Measurements from ENCODE around the gene PIP5K1C. TPM values are rescaled to one million over a fixed set of nuclear protein-coding genes. Genes with fewer than 3 reads are reported as not detected.

PIP5K1C gene
- total and polyA plus RNA-seq, 10 of the 15 experiments (the other 5 are each of a cell fraction or from before 2014, with no cell fraction given), result 0.39 to 19.6 (median 5.3) TPM

- no peak overlapping the region for H3K27ac ChIP-seq (ENCODE audit: control insufficient read depth, insufficient read depth)
- peaks cover 2% of the 10 kb centered on the region; the same call in 1 of the 3 replicates for H3K9me3 ChIP-seq (replicated peaks; ENCODE audit: control insufficient read depth, insufficient read depth, low read length)
- TF ChIP-seq TARDBP (IDR thresholded peaks at IDR 0.05; ENCODE audit: borderline replicate concordance) (no peak), JUND (IDR thresholded peaks at IDR 0.05; ENCODE audit: low read depth, low read length) (no peak), ESRRA (IDR thresholded peaks at IDR 0.05; ENCODE audit: low read length) (no peak), CBX3 (IDR thresholded peaks at IDR 0.05; ENCODE audit: borderline replicate concordance, low read depth) (no peak), EED (IDR thresholded peaks at IDR 0.05; ENCODE audit: low read depth) (no peak), EP300 (IDR thresholded peaks at IDR 0.05; ENCODE audit: borderline replicate concordance in 1 of 2, control insufficient read depth in 1 of 2, low read depth in 2 of 2, low read length in 2 of 2) (no peak), ZNF207 (IDR thresholded peaks at IDR 0.05; ENCODE audit: borderline replicate concordance) (no peak), ZNF274 (IDR thresholded peaks at IDR 0.05; ENCODE audit: insufficient read depth, insufficient read length) (no peak), HDAC6 (IDR thresholded peaks at IDR 0.05; ENCODE audit: unreplicated experiment) (no peak), BMI1 (IDR thresholded peaks at IDR 0.05; ENCODE audit: borderline replicate concordance) (no peak), BCL11A (IDR thresholded peaks at IDR 0.05; ENCODE audit: low read depth, low read length) (no peak), ZBED1 (IDR thresholded peaks at IDR 0.05; ENCODE audit: borderline replicate concordance) (no peak), NR2C2 (IDR thresholded peaks at IDR 0.05; ENCODE audit: borderline replicate concordance, control insufficient read depth, insufficient read length, low read depth) (no peak), ATF3 (IDR thresholded peaks at IDR 0.05; ENCODE audit: borderline replicate concordance, extremely low read depth, low read depth, low read length) (no peak), SIX5 (IDR thresholded peaks at IDR 0.05; ENCODE audit: low read depth, low read length, severe bottlenecking) (no peak), ATF7 (IDR thresholded peaks at IDR 0.05; ENCODE audit: low read depth) (no peak), NFIC (IDR thresholded peaks at IDR 0.05; ENCODE audit: low read depth, low read length) (no peak), CREM (IDR thresholded peaks at IDR 0.05; ENCODE audit: low read depth) (no peak)
- H3K4me3 ChIP-seq, result no peak overlapping the region
- ChIA-PET RAD21 (ENCODE audit: unreplicated experiment) (no interaction called here), POLR2A (no interaction called here), SMC1A (ENCODE audit: uncharacterized antibody, unreplicated experiment) (no interaction called here), CTCF (interaction anchor here (0.9 to 1.3 kb wide), 2 partner anchors 9 to 77 kb away, joined by 3 to 7 read pairs; no protein-coding TSS in a partner anchor)
- no peaks in the 10 kb centered on the region for H3K79me2 ChIP-seq (ENCODE audit: control insufficient read depth, insufficient read depth, low read length)
- DNase-seq (ENCODE audit: low read depth, low spot score) (no peak), ATAC-seq (no peak), FAIRE-seq (no peak)
- no peak overlapping the region for H3K4me2 ChIP-seq (ENCODE audit: control insufficient read depth, insufficient read depth)
- no TSS peak for BruUV-seq (replicated peaks)
- no peak overlapping the region for H2AFZ ChIP-seq (ENCODE audit: control insufficient read depth, low read depth, low read length)
- in situ Hi-C loops (cut with MboI) (no loop called here), intact Hi-C loops (cut with micrococcal nuclease; ENCODE audit: unreplicated experiment) (no loop called here)
- H3K4me1 ChIP-seq (ENCODE audit: control insufficient read depth, insufficient read depth, low read length), result no peaks in the 10 kb centered on the region
- no peak overlapping the region for H3K9ac ChIP-seq (ENCODE audit: control insufficient read depth, insufficient read depth, low read length)
- peaks cover 0 to 2% of the 10 kb centered on the region in 2 experiments; a peak in 1 of 4 replicates for H3K27me3 ChIP-seq (replicated peaks in 1 of 2; ENCODE audit: control insufficient read depth in 2 of 2, insufficient read depth in 2 of 2, low read length in 1 of 2)
- no peaks in the 10 kb centered on the region for H3K36me3 ChIP-seq (ENCODE audit: control insufficient read depth in 2 of 2, insufficient read depth in 2 of 2, low read length in 1 of 2)
- WGBS (ENCODE audit: insufficient coverage, insufficient replicate concordance, low lambda C conversion rate, missing lambda C conversion rate), result 76% methylated on average over 22 of the region's 22 CpGs
- H4K20me1 ChIP-seq (ENCODE audit: control insufficient read depth, insufficient read depth), result no peaks in the 10 kb centered on the region
Measured at GRCh38 chr19:3589949-3590348, 110.3 kb downstream of the PIP5K1C start.
